Measurements from ENCODE around the gene C8A. TPM values are rescaled to one million over a fixed set of nuclear protein-coding genes. Genes with fewer than 3 reads are reported as not detected.

Gene C8A
- total RNA-seq, 1 experiment from 2014 or later: not detected

- Mint-ChIP-seq H3K27ac (ENCODE audit: unreplicated experiment) (no peak overlapping the region), H3K36me3 (ENCODE audit: insufficient read depth, unreplicated experiment) (no peaks in the 10 kb centered on the region), H3K27me3 (ENCODE audit: unreplicated experiment) (peaks cover 42% of the 10 kb centered on the region), H3K4me1 (ENCODE audit: low read depth, unreplicated experiment) (no peaks in the 10 kb centered on the region), H3K9me3 (ENCODE audit: low read depth, unreplicated experiment) (no peaks in the 10 kb centered on the region), H3K4me3 (ENCODE audit: low read depth, unreplicated experiment) (no peak overlapping the region)
- intact Hi-C loops (cut with micrococcal nuclease; ENCODE audit: unreplicated experiment): loop anchor here (2.0 to 10.0 kb wide), 3 partner anchors 137 to 1330 kb away; no protein-coding TSS in a partner anchor
- BruUV-seq (replicated peaks): no TSS peak
- DNase-seq: peak; percentile 77
- CTCF ChIA-PET: interaction anchor here (0.6 to 1.0 kb wide), 4 partner anchors 9 to 293 kb away, joined by 3 to 4 read pairs (median 4); no protein-coding TSS in a partner anchor
- TF ChIP-seq, protein P1, sequence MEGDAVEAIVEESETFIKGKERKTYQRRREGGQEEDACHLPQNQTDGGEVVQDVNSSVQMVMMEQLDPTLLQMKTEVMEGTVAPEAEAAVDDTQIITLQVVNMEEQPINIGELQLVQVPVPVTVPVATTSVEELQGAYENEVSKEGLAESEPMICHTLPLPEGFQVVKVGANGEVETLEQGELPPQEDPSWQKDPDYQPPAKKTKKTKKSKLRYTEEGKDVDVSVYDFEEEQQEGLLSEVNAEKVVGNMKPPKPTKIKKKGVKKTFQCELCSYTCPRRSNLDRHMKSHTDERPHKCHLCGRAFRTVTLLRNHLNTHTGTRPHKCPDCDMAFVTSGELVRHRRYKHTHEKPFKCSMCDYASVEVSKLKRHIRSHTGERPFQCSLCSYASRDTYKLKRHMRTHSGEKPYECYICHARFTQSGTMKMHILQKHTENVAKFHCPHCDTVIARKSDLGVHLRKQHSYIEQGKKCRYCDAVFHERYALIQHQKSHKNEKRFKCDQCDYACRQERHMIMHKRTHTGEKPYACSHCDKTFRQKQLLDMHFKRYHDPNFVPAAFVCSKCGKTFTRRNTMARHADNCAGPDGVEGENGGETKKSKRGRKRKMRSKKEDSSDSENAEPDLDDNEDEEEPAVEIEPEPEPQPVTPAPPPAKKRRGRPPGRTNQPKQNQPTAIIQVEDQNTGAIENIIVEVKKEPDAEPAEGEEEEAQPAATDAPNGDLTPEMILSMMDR (IDR thresholded peaks at IDR 0.05; ENCODE audit: unreplicated experiment): peak; percentile 91
Measured at GRCh38 chr1:56831871-56832693, 22.5 kb upstream of the C8A start.

- Mint-ChIP-seq H3K4me3 (ENCODE audit: low read depth, unreplicated experiment) (no peak overlapping the region), H3K27me3 (ENCODE audit: unreplicated experiment) (peaks cover 38% of the 10 kb centered on the region), H3K4me1 (ENCODE audit: low read depth, unreplicated experiment) (no peaks in the 10 kb centered on the region), H3K36me3 (ENCODE audit: insufficient read depth, unreplicated experiment) (no peaks in the 10 kb centered on the region), H3K9me3 (ENCODE audit: low read depth, unreplicated experiment) (no peaks in the 10 kb centered on the region), H3K27ac (ENCODE audit: unreplicated experiment) (no peak overlapping the region)
- DNase-seq: no peak
- no TSS peak for BruUV-seq (replicated peaks)
- intact Hi-C loops (cut with micrococcal nuclease; ENCODE audit: unreplicated experiment): loop anchor here (2.0 to 10.0 kb wide), 3 partner anchors 136 to 1329 kb away; no protein-coding TSS in a partner anchor
- CTCF ChIA-PET: no interaction called here
- TF ChIP-seq, protein P1 (IDR thresholded peaks at IDR 0.05; ENCODE audit: unreplicated experiment): no peak
Measured at GRCh38 chr1:56833088-56833487, 21.5 kb upstream of the C8A start.

- H3K36me3 Mint-ChIP-seq (ENCODE audit: insufficient read depth, unreplicated experiment): no peaks in the 10 kb centered on the region
- H3K27ac Mint-ChIP-seq (ENCODE audit: unreplicated experiment): no peak overlapping the region
- BruUV-seq (replicated peaks): no TSS peak
- CTCF ChIA-PET: no interaction called here
- TF ChIP-seq, protein P1 (IDR thresholded peaks at IDR 0.05; ENCODE audit: unreplicated experiment): no peak
- H3K4me3 Mint-ChIP-seq (ENCODE audit: low read depth, unreplicated experiment): no peak overlapping the region
- DNase-seq: no peak
- intact Hi-C loops (cut with micrococcal nuclease; ENCODE audit: unreplicated experiment): loop anchor here (5.0 to 10.0 kb wide), 2 partner anchors 1210 to 1328 kb away; no protein-coding TSS in a partner anchor
- H3K4me1 Mint-ChIP-seq (ENCODE audit: low read depth, unreplicated experiment): no peaks in the 10 kb centered on the region
- H3K9me3 Mint-ChIP-seq (ENCODE audit: low read depth, unreplicated experiment): no peaks in the 10 kb centered on the region
- peaks cover 26% of the 10 kb centered on the region for H3K27me3 Mint-ChIP-seq (ENCODE audit: unreplicated experiment)
Measured at GRCh38 chr1:56834137-56834900, 20.3 kb upstream of the C8A start.

- BruUV-seq (replicated peaks): no TSS peak
- CTCF ChIA-PET: no interaction called here
- TF ChIP-seq, protein P1 (IDR thresholded peaks at IDR 0.05; ENCODE audit: unreplicated experiment): no peak
- no peak overlapping the region for H3K4me3 Mint-ChIP-seq (ENCODE audit: low read depth, unreplicated experiment)
- DNase-seq: no peak
- peaks cover 22% of the 10 kb centered on the region for H3K27me3 Mint-ChIP-seq (ENCODE audit: unreplicated experiment)
- no peak overlapping the region for H3K27ac Mint-ChIP-seq (ENCODE audit: unreplicated experiment)
- no peaks in the 10 kb centered on the region for H3K4me1 Mint-ChIP-seq (ENCODE audit: low read depth, unreplicated experiment)
- H3K9me3 Mint-ChIP-seq (ENCODE audit: low read depth, unreplicated experiment): no peaks in the 10 kb centered on the region
- H3K36me3 Mint-ChIP-seq (ENCODE audit: insufficient read depth, unreplicated experiment): no peaks in the 10 kb centered on the region
- intact Hi-C loops (cut with micrococcal nuclease; ENCODE audit: unreplicated experiment): loop anchor here (10.0 kb wide), 1 partner anchor 1209 kb away; no protein-coding TSS in a partner anchor
Measured at GRCh38 chr1:56835657-56836056, 18.9 kb upstream of the C8A start.
